Activated CD4-positive, alpha-beta T cell treated with anti-CD3 and anti-CD28 coated beads, Interleukin-10, Interleukin-2, amounts not matched to agents 100 ng/mL and 50 ng/mL, durations not matched to agents 16 hours and 8 hours (primary cell): Measurements from ENCODE around the gene IRX2.

Experiments used
- DNase-seq: peaks from one replicate; pipeline ENCODE4 v3.0.0-alpha.2; 2020

The IRX2 gene

GRCh38 chr5:2755681-2756171 lies 4.2 kb upstream of the IRX2 start:
- DNase-seq = no peak

GRCh38 chr5:2755076-2755680 lies 3.7 kb upstream of the IRX2 start:
- DNase-seq = no peak

- no peak for DNase-seq
Observed at GRCh38 chr5:2754581-2755075, 3.2 kb upstream of the IRX2 start.

- no peak for DNase-seq
Observed at GRCh38 chr5:2753452-2754420, 2.3 kb upstream of the IRX2 start.

GRCh38 chr5:2752821-2753439 lies 1.5 kb upstream of the IRX2 start:
- no peak for DNase-seq

- no peak for DNase-seq
Observed at GRCh38 chr5:2752059-2752820, 763 bp upstream of the IRX2 start.

GRCh38 chr5:2750758-2751464 lies 566 bp downstream of the IRX2 start:
- no peak for DNase-seq

- DNase-seq = no peak
Observed at GRCh38 chr5:2750026-2750757, 1.3 kb downstream of the IRX2 start.

GRCh38 chr5:2749514-2750025 lies 1.9 kb downstream of the IRX2 start:
- DNase-seq = no peak

GRCh38 chr5:2748861-2749513 lies 2.5 kb downstream of the IRX2 start:
- DNase-seq = no peak

- no peak for DNase-seq
Observed at GRCh38 chr5:2748179-2748860, 3.2 kb downstream of the IRX2 start.

- DNase-seq = no peak
Observed at GRCh38 chr5:2747363-2748162, 3.9 kb downstream of the IRX2 start.

GRCh38 chr5:2746561-2747032 lies 4.9 kb downstream of the IRX2 start:
- no peak for DNase-seq

GRCh38 chr5:2744485-2744884 lies 7.0 kb downstream of the IRX2 start:
- no peak for DNase-seq

GRCh38 chr5:2742921-2743679 lies 8.4 kb downstream of the IRX2 start:
- no peak for DNase-seq

GRCh38 chr5:2741956-2742355 lies 9.5 kb downstream of the IRX2 start:
- no peak for DNase-seq

GRCh38 chr5:2740876-2741555 lies 10.5 kb downstream of the IRX2 start:
- no peak for DNase-seq
